HS-5 (cell line): ENCODE measurements around the gene EFNA2.

Experiments used
- DNase-seq: peaks from one replicate; pipeline ENCODE4 v3.0.0-alpha.2; 2012; ENCODE audit warnings: low read depth

EFNA2 gene

DNA sequence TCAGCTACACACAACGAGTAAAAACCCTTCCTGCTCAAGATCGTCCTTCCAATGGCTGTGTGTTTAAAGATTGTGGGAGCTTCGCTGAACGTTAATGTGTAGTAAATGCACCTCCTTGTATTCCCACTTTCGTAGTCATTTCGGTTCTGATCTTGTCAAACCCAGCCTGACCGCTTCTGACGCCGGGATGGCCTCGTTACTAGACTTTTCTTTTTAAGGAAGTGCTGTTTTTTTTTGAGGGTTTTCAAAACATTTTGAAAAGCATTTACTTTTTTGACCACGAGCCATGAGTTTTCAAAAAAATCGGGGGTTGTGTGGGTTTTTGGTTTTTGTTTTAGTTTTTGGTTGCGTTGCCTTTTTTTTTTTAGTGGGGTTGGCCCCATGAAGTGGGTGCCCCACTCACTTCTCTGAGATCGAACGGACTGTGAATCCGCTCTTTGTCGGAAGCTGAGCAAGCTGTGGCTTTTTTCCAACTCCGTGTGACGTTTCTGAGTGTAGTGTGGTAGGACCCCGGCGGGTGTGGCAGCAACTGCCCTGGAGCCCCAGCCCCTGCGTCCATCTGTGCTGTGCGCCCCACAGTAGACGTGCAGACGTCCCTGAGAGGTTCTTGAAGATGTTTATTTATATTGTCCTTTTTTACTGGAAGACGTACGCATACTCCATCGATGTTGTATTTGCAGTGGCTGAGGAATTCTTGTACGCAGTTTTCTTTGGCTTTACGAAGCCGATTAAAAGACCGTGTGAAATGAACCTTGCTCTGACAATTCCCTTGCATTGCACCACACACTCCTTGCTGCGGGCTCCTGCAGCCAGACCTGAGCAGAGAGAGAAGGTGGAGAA lies 13.0 kb upstream of the EFNA2 start:
- DNase-seq = no peak

DNA sequence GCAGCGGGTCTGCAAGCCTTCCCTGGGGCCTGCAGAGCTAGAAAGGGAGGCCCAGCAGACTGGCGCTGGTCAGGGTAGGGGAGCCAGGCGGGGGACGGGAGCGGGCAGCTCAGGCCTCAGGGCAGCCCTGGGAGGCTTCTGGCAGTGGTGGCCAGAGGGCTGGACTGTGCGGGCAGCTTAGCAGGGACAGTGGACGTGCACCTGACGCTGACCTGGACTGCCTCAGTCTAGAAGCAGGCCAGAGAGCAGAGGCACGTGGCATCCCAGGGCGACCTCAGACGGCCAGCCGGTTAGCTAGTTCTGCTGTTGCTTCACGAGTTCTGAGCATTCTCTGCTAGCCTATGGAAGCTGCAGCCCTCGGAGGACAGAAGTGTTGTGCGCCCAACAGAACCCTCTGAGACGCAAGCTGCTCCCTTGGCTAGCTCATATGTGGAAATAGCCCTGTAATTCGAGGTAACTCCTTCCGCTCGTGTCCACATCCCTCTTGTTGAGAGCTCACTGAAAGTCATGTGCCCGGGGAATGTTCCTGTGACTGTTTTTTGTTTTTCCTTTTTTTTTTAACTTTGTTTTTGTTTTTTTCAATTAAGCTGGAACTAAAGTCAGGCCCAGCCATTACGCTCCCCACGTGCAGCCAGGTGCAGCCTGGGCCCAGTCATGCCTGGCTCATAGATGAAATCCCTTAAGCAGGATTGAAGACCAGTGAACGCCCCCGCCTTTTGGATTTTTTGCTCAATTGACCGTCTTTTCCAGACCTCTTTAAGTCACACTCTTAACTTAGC lies 12.2 kb upstream of the EFNA2 start:
- no peak for DNase-seq

DNA sequence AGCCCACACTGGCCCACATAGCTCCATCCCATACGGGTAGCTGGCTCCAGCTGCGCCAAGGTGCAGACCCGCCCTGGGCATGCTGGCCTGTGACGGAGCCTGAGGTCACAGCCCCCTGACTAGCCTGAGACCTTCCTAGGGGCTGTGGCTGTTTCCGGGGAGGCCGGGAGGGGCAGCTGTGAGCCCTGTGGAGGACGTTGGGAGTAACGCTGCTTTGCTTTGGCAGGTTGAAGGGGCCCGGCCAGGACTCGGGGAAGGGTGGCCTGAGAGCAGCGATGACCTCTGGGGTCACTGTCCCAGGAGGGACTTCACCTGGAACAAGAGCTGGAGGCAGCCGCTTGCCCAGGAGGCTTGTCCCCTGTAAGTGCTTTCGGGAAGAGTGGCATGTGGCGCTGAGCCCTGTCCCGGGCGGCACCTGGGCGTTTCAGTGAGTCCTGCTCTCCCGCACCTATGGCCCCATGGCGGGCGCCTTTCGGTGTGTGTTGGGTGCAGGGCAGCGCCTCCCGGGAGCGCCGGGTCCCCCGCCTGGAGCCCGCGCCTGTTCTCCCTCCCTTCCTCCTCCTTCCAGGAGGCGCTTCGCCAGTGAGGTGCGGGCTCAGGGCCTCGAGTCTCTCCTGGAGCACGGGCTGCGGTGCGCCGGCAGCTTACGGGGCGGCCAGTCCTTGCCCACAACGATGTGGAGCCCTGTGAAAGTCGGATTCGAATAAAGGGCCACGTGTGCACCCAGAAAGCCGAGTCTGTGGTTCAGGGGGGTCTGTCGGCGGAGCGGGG lies 11.4 kb upstream of the EFNA2 start:
- no peak for DNase-seq

DNA sequence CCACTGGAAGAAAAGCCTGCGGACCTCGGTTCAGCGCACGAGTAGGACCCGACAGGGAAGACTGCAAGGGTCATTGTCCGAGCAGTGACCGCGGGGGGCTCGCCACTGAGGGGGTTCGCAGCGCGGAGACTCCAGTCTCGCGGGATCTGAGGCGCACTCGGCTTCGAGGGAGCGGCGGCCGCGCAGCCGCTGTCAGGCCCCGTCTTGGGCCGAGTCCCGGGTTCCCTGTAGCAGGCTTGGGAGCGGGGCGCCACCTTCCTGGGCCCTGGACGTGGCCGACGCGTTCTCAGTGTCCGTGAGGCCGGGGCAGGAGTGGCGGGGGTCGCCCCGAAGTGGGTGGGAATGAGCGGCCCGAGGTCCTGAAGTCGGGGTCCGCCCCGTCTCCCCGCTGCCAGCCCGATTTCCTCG lies 10.8 kb upstream of the EFNA2 start:
- DNase-seq = no peak

DNA sequence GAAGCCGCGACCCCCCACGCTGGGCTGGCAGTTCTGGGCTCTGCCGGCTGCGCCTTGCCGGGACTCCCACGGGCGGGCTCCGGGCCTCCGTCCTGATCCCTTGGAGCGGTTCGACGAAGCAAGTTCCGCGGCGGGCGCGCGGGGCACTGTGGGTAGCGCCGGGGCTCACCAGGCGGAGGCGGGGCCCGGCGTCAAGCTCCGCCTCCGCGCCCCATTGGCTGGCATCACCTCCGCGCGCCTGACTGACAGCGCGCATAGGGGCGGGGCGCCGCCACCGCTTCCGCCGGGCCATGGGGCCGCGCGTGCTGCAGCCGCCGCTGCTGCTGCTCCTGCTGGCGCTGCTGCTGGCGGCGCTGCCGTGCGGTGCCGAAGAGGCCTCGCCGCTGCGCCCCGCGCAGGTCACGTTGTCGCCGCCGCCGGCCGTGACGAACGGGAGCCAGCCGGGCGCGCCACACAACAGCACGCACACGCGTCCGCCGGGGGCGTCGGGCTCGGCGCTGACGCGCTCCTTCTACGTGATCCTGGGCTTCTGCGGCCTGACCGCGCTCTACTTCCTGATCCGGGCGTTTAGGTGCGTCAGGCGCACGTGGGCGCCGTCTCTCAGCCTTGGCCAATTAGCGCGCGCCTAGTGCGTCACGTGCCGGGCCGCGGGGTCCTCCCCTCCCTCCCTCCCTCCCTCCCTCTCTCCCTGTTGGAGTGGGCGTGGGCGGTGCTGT lies 10.3 kb upstream of the EFNA2 start, which contains the start of gene FAM174C:
Gene FAM174C (plus strand): TSS at position 271 of the 716 bp plus-strand sequence. CDS start 20 bp downstream, at position 291.
- peak; percentile 68 for DNase-seq

DNA sequence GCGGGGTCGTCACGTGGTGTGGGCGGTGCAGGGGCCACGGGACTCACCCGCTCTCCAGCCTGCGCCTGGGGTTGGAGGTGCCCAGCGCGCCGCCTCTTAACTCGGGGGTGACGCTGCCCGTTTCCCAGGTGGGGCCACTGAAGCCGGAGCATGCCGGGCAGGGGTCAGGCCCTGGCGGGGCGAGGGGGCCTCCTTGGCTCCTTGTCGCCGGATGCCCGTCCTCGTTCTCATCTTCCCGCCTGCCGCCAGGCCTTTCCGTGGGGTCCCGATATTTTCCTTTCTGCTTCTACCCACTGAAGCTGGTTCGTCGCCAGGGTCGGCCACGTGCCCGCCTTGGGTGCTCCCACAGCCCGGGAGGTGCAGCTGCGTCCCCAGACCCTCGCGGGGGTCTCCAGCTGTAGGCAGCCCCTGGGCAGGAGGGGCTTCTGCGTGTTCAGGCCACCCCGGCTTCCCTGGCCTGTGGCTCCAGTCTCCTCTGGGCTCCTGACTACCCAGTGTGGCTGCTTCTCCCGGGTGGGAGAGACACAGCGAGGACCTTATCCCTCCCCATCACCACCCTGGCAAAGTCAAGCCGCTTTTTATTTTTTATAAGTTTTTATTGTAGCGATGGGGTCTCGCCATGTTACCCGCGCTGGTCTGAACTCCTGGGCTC lies 9.6 kb upstream of the EFNA2 start:
- DNase-seq = no peak

DNA sequence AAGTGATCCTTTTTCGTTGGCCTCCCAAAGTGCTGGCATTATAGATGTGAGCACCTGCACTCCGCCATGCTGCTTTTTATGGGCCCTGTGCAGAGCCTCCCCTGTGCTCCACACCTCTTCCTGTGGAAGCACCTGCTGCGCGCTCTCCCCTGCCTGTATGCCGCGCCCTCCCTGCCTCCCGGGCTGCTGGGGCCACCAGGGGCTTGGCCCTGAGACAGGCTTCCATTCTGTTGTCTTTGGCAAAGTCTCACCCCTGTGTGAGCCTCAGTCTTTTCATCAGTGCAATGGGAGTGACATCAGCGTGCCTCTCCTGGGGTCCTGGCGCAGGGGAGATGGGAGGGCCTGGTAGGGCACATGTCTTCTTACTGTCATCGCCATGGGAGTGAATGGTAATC lies 9.0 kb upstream of the EFNA2 start:
- no peak for DNase-seq

DNA sequence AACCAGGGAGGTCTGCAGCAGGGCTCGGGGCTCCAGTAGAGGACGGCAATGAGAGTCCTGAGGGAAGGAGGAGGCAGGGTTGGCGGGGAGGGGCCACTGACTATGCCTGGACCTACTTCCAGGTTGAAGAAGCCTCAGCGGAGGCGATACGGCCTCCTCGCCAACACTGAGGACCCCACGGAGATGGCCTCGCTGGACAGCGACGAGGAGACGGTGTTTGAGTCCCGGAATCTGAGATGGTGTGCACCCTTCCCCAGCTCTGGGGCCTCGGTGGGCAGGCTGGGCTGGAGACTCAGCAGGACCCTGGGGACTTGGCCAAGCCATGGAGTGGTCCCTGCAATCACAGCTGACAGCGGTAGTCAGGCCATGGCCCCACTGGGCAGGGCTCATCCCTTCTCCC lies 8.6 kb upstream of the EFNA2 start:
- no peak for DNase-seq

DNA sequence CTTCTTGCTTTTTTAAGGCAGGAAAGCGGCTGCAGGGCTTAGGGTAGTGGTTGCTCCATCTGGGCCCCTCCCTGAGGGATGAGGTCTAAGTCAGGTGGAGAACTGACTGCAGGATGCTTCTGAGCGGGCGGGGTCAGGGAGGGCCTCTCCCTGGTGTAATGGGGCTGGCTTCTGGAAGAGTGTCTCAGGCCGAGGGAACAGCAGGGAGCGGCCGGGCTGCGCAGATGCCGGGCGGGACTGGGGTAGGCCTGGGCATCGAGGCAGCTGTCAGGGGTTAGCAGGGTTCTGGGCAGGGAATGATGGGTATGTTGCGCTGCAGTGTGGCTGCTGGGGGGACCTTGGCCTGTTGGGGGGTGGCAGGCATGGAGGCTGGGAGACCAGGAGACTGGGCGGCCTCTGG lies 7.6 kb upstream of the EFNA2 start:
- DNase-seq = no peak

DNA sequence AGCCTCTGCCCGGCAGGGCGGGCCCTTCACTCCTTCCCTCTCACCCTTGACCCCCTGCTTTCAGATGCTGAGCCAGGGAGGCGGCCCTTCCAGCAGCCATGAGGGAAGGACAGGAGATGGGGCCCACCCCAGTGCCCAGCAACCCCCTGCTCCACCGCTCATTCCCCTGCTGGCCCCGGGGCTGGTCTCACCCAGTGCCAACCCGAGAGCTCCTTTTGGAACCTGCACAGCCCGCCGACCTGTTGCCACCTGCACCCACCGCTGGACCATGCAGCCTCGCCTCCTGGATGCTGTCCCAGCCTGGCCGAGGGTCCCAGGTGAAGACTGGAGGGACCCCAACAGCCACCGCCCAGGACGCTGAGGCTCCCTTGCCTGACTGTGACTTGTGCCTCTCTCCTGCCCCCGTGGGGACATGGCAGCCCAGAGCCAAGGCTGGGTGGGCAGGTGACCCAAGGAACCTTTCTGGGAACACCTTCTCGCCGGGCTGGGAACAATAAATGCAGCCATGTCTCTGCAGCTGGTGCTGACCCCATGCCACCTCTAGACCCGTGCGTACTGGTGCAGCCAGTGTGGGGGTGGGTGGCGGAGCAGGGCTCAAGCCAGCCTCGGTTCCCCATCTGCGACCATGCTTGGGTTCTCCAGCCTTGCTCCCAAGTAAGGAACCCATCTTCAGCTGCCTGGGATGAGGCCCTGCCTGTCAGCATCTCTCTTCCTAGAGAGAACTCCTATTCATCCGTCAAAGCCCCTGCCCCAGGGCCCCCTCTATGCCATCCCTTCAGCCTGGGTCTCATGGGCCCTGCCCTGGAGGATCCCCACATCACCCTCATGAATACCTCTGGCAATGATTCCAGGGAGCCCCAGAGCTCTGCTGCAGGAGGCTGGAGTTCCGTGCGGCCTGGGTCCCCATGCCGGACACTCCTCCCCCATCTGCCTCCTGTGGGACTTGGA lies 6.7 kb upstream of the EFNA2 start:
- no peak for DNase-seq

DNA sequence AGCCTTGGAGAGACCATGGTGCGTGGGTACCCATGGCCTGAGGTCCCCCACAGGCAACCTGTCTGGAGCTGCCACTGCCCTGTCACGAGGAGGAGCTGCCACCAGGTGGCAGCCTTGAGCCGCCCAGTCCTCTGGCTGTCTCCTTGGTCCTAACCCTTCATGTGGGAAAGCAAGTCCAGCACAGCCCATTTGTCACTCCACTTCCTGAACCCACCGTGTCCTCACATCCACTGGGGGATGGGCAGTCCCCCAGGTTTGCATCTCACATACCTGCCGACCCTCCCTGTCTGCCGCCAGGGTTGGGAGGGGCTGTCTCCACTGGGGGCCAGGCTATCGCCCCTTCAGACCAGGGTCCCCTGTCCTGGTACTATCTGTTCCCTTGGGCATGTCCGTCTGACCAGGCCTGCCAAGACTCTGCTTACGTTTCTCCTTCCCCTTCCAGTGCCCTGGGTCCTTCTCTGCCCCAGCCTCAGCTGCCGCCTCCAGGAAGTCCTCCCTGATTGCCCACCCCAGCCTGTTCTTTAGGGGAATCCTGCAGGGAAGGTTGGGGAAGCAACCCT lies 5.8 kb upstream of the EFNA2 start:
- DNase-seq = no peak

DNA sequence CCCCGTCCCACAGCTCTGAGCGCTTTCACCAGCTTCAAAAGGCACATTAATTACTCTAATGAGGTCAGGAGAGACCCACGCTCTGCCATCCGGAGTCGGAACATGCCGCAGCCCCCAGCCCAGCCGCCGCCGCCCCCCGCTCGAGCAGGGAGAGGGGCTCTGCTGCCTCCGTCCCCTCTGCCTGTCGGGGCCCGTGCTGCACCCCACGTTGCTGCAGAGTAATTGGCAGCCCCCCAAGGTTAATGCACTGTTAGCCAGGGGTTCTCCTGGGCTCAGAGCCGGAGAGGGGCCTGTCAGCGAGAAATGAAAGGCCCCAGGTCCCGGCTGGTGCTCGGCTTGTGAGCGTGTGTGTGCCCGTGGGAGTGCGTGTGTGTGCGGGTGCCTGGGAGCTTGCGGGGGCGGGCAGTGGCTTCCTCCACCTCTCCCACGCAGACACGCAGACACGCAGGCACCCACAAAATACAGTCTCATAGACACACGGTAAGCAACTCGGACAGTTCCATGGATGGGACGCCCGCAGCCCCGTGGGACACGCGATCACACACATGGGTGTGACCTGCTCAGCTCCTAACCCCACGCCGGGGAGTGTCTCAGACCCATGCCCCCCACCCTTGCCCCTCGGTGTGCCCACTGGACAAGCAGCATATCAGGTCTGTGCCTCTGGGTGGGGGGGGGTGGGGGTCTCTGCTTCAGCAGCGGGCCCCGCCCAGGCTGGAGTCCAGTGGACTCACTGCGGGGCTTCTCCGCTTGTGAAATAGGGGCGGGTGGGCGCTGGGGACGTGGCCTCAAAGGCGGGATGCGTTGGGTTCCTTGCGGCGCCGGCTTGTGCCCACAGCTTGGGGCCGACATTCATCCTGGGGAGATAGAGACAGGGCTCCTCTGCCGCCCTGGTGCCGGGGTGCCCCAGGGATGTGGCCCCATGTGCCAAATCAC lies 4.8 kb upstream of the EFNA2 start:
- no peak for DNase-seq

DNA sequence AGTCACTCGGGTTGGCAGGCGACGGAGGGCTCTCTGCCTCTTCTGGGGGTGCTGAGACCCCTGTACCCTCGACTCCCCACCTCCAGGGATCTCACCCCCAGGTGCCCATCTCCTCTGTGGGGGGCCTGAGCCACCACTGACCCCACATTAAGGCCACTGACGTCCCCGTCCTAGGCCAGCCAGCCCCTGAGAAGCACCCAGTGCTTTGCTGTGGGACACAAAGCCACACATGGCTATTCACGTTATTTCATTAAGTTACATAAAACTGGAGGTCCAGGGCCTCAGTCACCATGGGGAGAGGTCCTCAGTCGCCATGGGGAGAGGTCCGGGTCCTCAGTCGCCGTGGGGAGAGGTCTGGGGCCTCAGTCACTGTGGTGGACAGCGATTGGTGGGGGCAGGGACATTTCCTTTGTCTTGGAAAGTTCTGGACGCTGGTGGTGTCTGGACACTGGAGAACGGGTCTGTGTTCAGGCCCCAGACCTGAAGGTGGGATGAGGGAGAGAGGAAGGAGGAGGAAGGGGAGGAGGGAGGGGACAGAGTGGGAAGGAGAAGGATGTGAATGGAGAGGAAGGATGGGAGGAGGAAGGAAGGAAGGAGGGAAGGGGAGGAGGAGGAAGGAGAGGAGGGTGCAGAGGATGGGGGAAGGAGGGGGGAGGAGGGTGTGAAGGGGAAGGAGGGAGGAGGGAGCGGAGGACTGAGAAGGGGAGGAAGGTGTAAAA lies 3.9 kb upstream of the EFNA2 start:
- DNase-seq = no peak

DNA sequence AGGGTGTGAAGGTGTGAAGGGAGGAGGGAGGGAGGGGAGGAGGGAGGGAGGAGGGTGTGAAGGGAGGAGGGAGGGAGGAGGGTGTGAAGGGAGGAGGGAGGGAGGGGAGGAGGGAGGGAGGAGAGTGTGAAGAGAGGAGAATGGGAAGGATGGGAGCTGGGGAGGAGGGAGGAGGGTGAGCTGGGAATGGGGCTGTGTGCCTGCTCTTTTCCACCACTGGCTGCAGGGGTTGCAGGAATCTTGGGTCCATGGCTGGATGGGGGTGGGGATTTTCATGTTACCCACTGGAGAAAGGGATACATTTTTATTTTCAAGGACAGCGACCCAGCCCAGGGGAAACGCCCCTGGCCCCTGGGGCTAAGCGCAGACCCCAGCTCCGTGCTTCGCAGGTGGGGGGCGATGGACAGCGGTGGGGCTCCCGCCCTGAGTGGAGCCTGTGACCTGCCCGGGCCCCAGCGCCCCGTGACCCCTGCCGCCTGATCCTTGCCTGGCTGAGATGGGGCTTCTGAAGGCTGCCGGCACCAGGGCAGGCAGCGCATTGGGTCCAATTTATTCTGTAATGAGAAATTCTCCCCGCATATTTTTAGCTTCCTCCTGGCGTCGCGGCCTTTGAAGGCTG lies 3.0 kb upstream of the EFNA2 start:
- no peak for DNase-seq

DNA sequence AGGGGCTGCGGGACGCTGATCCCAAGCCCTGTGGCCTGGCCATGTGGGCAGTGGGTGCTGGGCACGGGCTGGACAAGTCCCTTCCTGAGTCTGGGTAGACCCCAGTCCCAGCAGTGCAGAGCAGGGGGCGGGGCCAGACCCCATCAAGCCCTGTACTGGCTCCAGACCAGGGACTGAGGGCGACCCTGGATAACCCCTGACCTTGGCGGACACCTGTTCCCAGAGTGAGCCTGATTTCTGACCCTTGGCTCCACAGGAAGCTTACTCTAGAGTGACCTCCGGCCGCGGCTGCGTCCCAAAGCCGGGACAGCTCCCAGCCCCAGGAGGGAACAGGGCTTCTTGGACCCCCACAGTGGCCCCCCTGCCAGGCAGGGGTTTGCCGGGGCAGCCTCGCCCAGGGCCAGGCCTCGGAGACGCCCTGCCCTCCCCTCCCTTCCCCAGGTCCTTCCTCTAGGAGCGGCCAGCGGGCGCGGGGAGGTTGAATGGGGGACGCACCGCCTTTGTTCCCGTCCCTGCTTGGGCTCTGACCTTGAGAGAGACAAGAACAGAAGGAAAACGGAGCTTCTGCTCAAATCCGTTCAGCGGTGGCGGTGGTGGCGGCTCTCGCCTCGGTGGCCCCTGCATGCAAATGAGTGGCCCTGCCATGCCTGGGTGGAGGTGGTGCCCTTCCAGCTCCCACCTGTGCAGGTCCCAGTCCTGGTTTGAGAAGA lies 2.3 kb upstream of the EFNA2 start:
- DNase-seq = no peak

DNA sequence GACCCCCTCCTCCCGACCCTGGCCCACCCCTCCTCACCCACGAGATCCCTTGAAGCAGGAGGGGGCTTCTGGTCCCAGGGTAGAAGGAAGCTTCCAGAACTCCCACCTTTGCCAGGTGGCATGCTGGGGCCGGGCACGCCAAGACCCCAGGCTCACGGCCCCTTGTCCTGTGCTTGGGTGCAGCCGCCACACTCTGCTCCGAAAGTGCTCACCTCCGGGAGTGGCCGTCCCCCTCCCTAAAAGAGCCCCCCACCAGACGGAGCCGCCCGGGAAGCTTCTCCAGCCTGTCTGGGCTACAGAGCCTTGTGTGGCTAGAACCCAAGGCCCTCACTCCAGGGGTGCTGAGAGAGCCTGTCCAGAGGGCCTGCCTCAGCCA lies 1.8 kb upstream of the EFNA2 start:
- DNase-seq = no peak
